Measurements from ENCODE around the gene PTGER3.

The PTGER3 gene

GRCh38 chr1:71047635-71048607 is at the start of gene PTGER3:
Gene PTGER3 (minus strand): TSS chr1:71047816. CDS start chr1:71047577, 239 bp downstream.
- no peaks in the 10 kb centered on the region for H3K9me3 ChIP-seq (ENCODE audit: control insufficient read depth, low read depth, low read length)

GRCh38 chr1:71094913-71095312 is 47.3 kb upstream of the PTGER3 start:
- Histone ChIP-seq H3K27ac (ENCODE audit: low read length) (no peak overlapping the region), H3K27me3 (ENCODE audit: control insufficient read depth, insufficient read depth, low read length) (no peaks in the 10 kb centered on the region), H3K36me3 (ENCODE audit: control insufficient read depth, low read depth, low read length) (no peaks in the 10 kb centered on the region), H3K9me3 (ENCODE audit: control insufficient read depth, low read depth, low read length) (no peaks in the 10 kb centered on the region), H3K4me3 (ENCODE audit: low read length) (no peak overlapping the region), H3K4me1 (ENCODE audit: control insufficient read depth, low read depth, low read length) (no peaks in the 10 kb centered on the region), H3K9ac (ENCODE audit: low read length) (no peak overlapping the region)

More at GRCh38 chr1:71047635-71048607, at the start of gene PTGER3:
- Histone ChIP-seq H3K27me3 (ENCODE audit: control insufficient read depth, insufficient read depth, low read length) (peaks cover 33% of the 10 kb centered on the region), H3K4me1 (ENCODE audit: control insufficient read depth, low read depth, low read length) (peaks cover 6% of the 10 kb centered on the region), H3K27ac (ENCODE audit: low read length) (no peak within 1 kb of the TSS), H3K9ac (ENCODE audit: low read length) (no peak within 1 kb of the TSS), H3K4me3 (ENCODE audit: low read length) (peak within 1 kb of the TSS; percentile 63), H3K36me3 (ENCODE audit: control insufficient read depth, low read depth, low read length) (no peaks in the 10 kb centered on the region)

DNA sequence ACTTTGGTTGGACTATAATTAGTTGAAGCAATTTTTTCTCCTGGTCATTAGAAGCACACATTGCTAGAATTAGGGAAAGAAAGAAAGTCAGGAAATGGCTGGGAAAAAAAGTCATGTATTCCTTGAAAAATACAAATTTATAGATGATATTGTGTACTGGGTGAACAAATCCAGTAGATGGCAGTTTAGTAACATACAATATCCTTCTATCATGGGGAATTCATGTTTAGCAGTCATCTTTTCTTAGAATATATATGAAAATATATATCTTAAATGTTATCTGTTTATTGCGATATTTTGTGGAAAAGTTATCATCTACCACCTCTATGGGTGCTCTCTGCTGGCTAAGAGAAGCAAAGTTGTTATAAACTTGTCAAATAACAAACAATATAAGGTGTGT is 46.3 kb upstream of the PTGER3 start:
- H3K27ac ChIP-seq (ENCODE audit: low read length): no peak overlapping the region

DNA sequence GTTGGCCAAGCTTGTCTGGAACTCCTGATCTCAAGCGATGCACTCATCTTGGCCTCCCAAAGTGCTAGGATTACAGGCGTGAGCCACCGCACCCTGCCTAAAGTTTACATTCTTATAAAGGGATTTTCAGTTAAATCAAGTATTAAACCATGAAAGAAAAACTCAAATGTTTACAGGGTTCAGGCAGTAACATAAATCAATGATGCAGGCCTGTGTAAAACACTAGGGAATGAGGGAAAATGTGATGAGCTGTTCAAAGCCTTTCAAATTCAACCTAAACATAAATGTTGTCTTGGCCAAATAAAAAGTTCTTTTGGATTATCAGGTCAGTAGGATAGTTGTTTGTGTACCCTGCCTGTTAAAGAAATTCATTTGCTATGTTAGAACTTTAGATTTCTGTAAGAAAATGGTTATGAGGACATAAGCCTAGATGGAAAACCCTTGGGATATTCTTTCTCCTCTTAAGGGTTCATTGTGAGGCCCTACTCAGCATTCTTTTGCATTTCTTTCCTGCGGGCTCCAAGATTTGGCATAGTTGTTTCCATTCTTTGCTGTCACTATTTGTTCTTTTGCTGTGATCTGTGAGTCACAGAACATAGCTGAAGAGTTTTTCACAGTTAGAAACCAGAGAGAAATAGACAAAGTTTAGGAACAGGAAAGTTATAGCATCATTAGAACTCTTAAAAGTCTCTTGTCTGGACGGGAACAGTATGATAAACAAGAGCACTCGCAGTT is 42.1 kb upstream of the PTGER3 start:
- peaks cover 9% of the 10 kb centered on the region for H3K27me3 ChIP-seq (ENCODE audit: control insufficient read depth, insufficient read depth, low read length)
- no peak overlapping the region for H3K27ac ChIP-seq (ENCODE audit: low read length)

More for the DNA sequence above, 46.3 kb upstream of the PTGER3 start:
- Histone ChIP-seq H3K9me3 (ENCODE audit: control insufficient read depth, low read depth, low read length) (no peaks in the 10 kb centered on the region), H3K27me3 (ENCODE audit: control insufficient read depth, insufficient read depth, low read length) (no peaks in the 10 kb centered on the region), H3K4me3 (ENCODE audit: low read length) (no peak overlapping the region), H3K9ac (ENCODE audit: low read length) (no peak overlapping the region), H3K4me1 (ENCODE audit: control insufficient read depth, low read depth, low read length) (no peaks in the 10 kb centered on the region), H3K36me3 (ENCODE audit: control insufficient read depth, low read depth, low read length) (no peaks in the 10 kb centered on the region)

DNA sequence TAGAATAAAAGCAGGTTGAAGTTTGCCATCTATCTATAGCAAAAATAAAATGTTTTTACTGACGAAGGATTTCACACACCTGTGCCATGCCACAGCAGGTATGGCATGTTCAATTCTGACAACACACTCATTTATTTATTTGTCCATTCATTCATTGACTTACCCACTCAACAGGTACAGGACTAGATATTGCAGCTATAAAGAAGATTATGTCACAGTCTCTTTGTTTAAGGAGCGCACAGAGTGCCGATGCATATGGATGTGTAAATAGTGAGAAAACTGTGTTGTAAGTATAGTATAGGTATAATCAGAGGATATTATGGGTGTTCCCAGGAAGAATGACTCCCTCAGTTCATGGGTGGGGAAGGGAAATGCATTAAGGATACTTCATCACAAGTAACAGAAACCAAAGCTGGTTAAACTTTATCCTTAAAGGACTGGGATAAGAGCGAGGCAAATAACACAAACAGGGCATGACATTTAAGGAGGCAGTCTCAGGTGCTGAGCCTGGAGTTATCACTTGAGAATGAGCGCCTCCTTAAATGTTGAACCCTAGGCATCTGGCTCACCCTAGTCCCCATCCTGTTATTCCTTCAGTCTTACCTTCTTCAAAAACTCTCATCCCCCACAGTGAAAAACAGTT is 41.1 kb upstream of the PTGER3 start:
- Histone ChIP-seq H3K9ac (ENCODE audit: low read length) (no peak overlapping the region), H3K27me3 (ENCODE audit: control insufficient read depth, insufficient read depth, low read length) (peaks cover 18% of the 10 kb centered on the region), H3K27ac (ENCODE audit: low read length) (no peak overlapping the region), H3K36me3 (ENCODE audit: control insufficient read depth, low read depth, low read length) (no peaks in the 10 kb centered on the region), H3K4me3 (ENCODE audit: low read length) (no peak overlapping the region), H3K9me3 (ENCODE audit: control insufficient read depth, low read depth, low read length) (no peaks in the 10 kb centered on the region), H3K4me1 (ENCODE audit: control insufficient read depth, low read depth, low read length) (no peaks in the 10 kb centered on the region)

More for the DNA sequence above, 42.1 kb upstream of the PTGER3 start:
- no peaks in the 10 kb centered on the region for H3K36me3 ChIP-seq (ENCODE audit: control insufficient read depth, low read depth, low read length)
- no peak overlapping the region for H3K4me3 ChIP-seq (ENCODE audit: low read length)
- H3K4me1 ChIP-seq (ENCODE audit: control insufficient read depth, low read depth, low read length): no peaks in the 10 kb centered on the region
- H3K9ac ChIP-seq (ENCODE audit: low read length): no peak overlapping the region
- H3K9me3 ChIP-seq (ENCODE audit: control insufficient read depth, low read depth, low read length): no peaks in the 10 kb centered on the region

DNA sequence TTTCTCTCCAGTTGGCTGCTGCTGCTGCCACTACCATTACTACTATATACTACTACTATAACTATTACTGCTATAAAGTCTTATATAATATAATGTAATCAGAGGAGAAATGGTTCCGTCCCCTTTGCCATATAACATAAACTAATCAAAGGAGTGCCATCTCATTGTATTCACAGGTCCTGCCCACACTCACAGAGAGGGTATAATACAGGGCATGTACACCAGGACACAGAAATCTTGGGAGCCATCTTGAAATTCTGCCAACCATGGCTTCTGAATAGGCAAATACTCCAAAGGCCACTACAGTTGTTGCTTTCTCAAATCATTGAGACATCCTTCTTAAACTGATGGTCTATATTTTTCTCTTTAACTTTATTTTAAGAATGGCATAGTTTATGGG is 40.1 kb upstream of the PTGER3 start:
- Histone ChIP-seq H3K27ac (ENCODE audit: low read length) (no peak overlapping the region), H3K4me1 (ENCODE audit: control insufficient read depth, low read depth, low read length) (no peaks in the 10 kb centered on the region), H3K27me3 (ENCODE audit: control insufficient read depth, insufficient read depth, low read length) (peaks cover 29% of the 10 kb centered on the region), H3K9ac (ENCODE audit: low read length) (no peak overlapping the region), H3K9me3 (ENCODE audit: control insufficient read depth, low read depth, low read length) (no peaks in the 10 kb centered on the region), H3K4me3 (ENCODE audit: low read length) (no peak overlapping the region), H3K36me3 (ENCODE audit: control insufficient read depth, low read depth, low read length) (no peaks in the 10 kb centered on the region)

DNA sequence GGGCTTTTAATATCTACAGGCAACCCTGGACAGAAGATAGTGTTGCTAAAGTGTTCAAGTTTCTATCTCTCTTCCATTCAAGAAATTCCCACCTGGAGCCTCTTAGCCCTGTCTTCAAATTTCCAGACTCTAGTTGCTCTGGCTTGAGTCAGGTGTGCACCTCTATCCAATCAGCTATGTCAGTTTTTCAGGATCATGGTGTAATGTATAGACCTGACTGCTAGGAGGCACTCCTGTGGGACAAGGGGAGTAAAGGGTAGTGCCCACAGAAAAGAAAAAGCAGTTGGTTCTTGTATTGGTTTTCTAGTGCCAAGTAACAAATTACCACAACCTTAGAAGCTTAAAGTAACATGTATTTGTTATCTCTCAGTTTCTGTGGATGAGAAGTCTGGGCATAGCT is 39.4 kb upstream of the PTGER3 start:
- Histone ChIP-seq H3K9ac (ENCODE audit: low read length) (no peak overlapping the region), H3K27ac (ENCODE audit: low read length) (no peak overlapping the region), H3K4me3 (ENCODE audit: low read length) (no peak overlapping the region), H3K4me1 (ENCODE audit: control insufficient read depth, low read depth, low read length) (no peaks in the 10 kb centered on the region), H3K9me3 (ENCODE audit: control insufficient read depth, low read depth, low read length) (no peaks in the 10 kb centered on the region), H3K36me3 (ENCODE audit: control insufficient read depth, low read depth, low read length) (no peaks in the 10 kb centered on the region), H3K27me3 (ENCODE audit: control insufficient read depth, insufficient read depth, low read length) (peaks cover 35% of the 10 kb centered on the region)

- H3K9ac ChIP-seq (ENCODE audit: low read length): no peak overlapping the region
- H3K4me3 ChIP-seq (ENCODE audit: low read length): no peak overlapping the region
- H3K4me1 ChIP-seq (ENCODE audit: control insufficient read depth, low read depth, low read length): no peaks in the 10 kb centered on the region
- no peak overlapping the region for H3K27ac ChIP-seq (ENCODE audit: low read length)
- H3K27me3 ChIP-seq (ENCODE audit: control insufficient read depth, insufficient read depth, low read length): peaks cover 38% of the 10 kb centered on the region
- H3K36me3 ChIP-seq (ENCODE audit: control insufficient read depth, low read depth, low read length): no peaks in the 10 kb centered on the region
- no peaks in the 10 kb centered on the region for H3K9me3 ChIP-seq (ENCODE audit: control insufficient read depth, low read depth, low read length)
These were observed 38.7 kb upstream of the PTGER3 start for GRCh38 chr1:71086331-71086730.

GRCh38 chr1:71083271-71083670 is 35.7 kb upstream of the PTGER3 start:
- H3K27me3 ChIP-seq (ENCODE audit: control insufficient read depth, insufficient read depth, low read length): peaks cover 38% of the 10 kb centered on the region
- no peak overlapping the region for H3K9ac ChIP-seq (ENCODE audit: low read length)
- peaks cover 8% of the 10 kb centered on the region for H3K4me1 ChIP-seq (ENCODE audit: control insufficient read depth, low read depth, low read length)
- H3K27ac ChIP-seq (ENCODE audit: low read length): no peak overlapping the region
- H3K4me3 ChIP-seq (ENCODE audit: low read length): no peak overlapping the region
- peaks cover 1% of the 10 kb centered on the region for H3K36me3 ChIP-seq (ENCODE audit: control insufficient read depth, low read depth, low read length)
- H3K9me3 ChIP-seq (ENCODE audit: control insufficient read depth, low read depth, low read length): no peaks in the 10 kb centered on the region

GRCh38 chr1:71081697-71082080 is 34.1 kb upstream of the PTGER3 start:
- H3K4me1 ChIP-seq (ENCODE audit: control insufficient read depth, low read depth, low read length): peaks cover 8% of the 10 kb centered on the region
- no peaks in the 10 kb centered on the region for H3K9me3 ChIP-seq (ENCODE audit: control insufficient read depth, low read depth, low read length)
- peaks cover 17% of the 10 kb centered on the region for H3K36me3 ChIP-seq (ENCODE audit: control insufficient read depth, low read depth, low read length)
- H3K9ac ChIP-seq (ENCODE audit: low read length): peak overlapping the region; percentile 93
- H3K27ac ChIP-seq (ENCODE audit: low read length): no peak overlapping the region
- peaks cover 38% of the 10 kb centered on the region for H3K27me3 ChIP-seq (ENCODE audit: control insufficient read depth, insufficient read depth, low read length)
- peak overlapping the region; percentile 99 for H3K4me3 ChIP-seq (ENCODE audit: low read length)
